ENCODE measurements around the gene CSAD. TPM values are rescaled to one million over a fixed set of nuclear protein-coding genes. Genes with fewer than 3 reads are reported as not detected.

Gene CSAD
- total RNA-seq, 4 donors from 2014 or later, result 4.1 to 67.6 (median 42.6) TPM

DNA sequence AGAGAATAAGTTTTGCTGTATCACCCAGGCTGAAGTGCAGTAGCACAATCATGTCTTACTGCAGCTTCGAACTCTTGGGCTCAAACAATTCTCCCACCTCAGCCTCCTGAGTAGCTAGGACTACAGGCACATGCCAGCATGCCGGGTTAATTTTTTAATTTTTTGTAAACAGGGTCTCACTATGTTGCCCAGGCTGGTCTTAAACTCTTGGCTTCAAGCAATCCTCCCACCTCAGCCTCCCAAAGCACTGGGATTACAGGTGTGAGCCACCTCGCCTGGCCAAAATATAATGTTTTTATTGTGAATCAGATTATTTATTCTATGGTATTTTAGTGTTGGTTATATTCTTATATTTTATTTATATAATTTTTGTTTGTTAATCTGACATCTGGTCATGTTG, 4.0 kb downstream of the CSAD start:
- H3K27me3 ChIP-seq, result no peaks in the 10 kb centered on the region
- H3K27ac ChIP-seq, result no peak overlapping the region
- H3K4me1 ChIP-seq, result peaks cover 2 to 3% of the 10 kb centered on the region in 2 donors
- TF ChIP-seq POLR2A (IDR thresholded peaks at IDR 0.05), result no peak
- TF ChIP-seq CTCF (IDR thresholded peaks at IDR 0.05), result no peak
- no peaks in the 10 kb centered on the region for H3K36me3 ChIP-seq
- intact Hi-C loops (cut with DNase I; ENCODE audit: low total_unique reads), result no loop called here
- no peak overlapping the region for H3K4me3 ChIP-seq
- DNase-seq, result peak in 1 of 2 donors; percentile 4
- H3K9me3 ChIP-seq, result no peaks in the 10 kb centered on the region

DNA sequence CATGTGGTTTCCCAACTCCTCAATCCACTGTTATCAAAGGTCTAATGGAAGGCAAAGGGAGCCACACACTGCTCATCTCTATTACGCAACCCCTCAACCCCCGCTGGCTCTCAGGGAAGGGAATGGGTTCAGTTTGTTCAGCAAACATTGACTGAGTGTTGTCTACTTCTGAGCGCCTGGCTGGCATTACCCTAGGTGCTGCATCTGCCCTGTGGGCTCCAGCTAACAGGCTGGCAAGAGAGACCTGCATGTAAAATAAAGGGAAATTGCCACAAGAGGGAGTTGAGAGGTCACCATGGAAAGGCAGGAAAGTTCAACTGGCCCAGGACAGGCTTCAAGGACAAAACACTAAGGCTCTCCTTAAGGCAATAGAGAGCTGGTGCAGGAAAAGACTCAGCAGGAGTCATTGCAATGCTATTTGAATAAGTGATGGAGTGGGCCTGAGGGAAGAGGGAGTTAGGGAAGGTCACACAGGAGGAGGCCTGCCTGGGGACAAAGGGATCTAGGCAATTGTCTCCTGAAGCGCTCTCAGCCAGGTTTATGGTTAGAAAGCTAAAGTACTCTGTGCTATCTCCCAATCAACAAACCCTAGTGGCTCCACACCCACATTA, 5.7 kb downstream of the CSAD start:
- TF ChIP-seq CTCF (IDR thresholded peaks at IDR 0.05) (no peak), POLR2A (IDR thresholded peaks at IDR 0.05) (no peak)
- intact Hi-C loops (cut with DNase I; ENCODE audit: low total_unique reads), result no loop called here
- DNase-seq, result peak in 1 of 2 donors; percentile 10
- no peak overlapping the region for H3K27ac ChIP-seq
- H3K9me3 ChIP-seq, result no peaks in the 10 kb centered on the region
- H3K4me3 ChIP-seq, result no peak overlapping the region
- H3K4me1 ChIP-seq, result no peaks in the 10 kb centered on the region
- no peaks in the 10 kb centered on the region for H3K27me3 ChIP-seq
- no peaks in the 10 kb centered on the region for H3K36me3 ChIP-seq

DNA sequence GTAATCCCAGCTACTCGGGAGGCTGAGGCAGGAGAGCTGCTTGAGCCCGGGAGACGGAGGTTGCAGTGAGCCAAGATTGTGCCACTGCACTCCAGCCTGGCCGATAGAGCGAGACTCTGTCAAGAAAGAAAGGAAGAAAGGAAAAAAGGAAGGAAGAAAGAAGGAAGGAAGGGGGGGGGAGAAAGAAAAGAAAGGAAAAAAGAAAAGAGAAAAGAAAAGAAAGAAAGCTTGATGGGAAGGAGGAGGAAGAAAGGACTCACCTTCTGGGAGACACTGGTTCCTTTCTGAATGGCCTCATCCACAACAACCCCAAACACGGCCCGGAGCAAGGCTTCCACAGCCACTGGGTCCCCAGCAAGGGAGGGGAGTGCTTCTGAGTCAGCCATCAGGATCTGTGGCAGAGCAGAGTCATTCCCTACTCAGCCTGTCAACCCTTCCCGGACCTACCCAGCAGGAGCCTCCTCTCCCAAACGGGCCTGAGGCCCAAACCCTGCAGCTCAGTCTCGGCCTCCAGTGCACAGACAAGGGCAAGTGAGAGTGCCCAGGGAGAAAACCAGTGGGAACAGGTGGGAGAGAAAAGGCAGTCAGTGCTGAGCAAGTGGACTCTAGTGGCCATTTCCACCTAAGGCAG, 7.5 kb downstream of the CSAD start:
- Histone ChIP-seq H3K27ac (no peak overlapping the region), H3K9me3 (no peaks in the 10 kb centered on the region), H3K27me3 (no peaks in the 10 kb centered on the region), H3K4me1 (no peaks in the 10 kb centered on the region), H3K4me3 (no peak overlapping the region), H3K36me3 (no peaks in the 10 kb centered on the region)
- intact Hi-C loops (cut with DNase I; ENCODE audit: low total_unique reads), result no loop called here
- no peak for TF ChIP-seq POLR2A (IDR thresholded peaks at IDR 0.05)
- no peak for TF ChIP-seq CTCF (IDR thresholded peaks at IDR 0.05)
- DNase-seq, result peak in 1 of 2 donors; percentile 10

- Histone ChIP-seq H3K27ac (peak overlapping the region in 1 of 2 donors; percentile 43), H3K36me3 (no peaks in the 10 kb centered on the region), H3K9me3 (no peaks in the 10 kb centered on the region), H3K27me3 (no peaks in the 10 kb centered on the region), H3K4me1 (no peaks in the 10 kb centered on the region), H3K4me3 (no peak overlapping the region)
- TF ChIP-seq POLR2A (IDR thresholded peaks at IDR 0.05), result no peak
- no peak for TF ChIP-seq CTCF (IDR thresholded peaks at IDR 0.05)
- intact Hi-C loops (cut with DNase I; ENCODE audit: low total_unique reads), result no loop called here
- DNase-seq, result peak; percentile 51 to 63
These were observed 8.4 kb downstream of the CSAD start for GRCh38 chr12:53172352-53172751.

GRCh38 chr12:53171725-53172329, 8.9 kb downstream of the CSAD start:
- intact Hi-C loops (cut with DNase I; ENCODE audit: low total_unique reads), result no loop called here
- TF ChIP-seq CTCF (IDR thresholded peaks at IDR 0.05) (no peak), POLR2A (IDR thresholded peaks at IDR 0.05) (no peak)
- no peaks in the 10 kb centered on the region for H3K4me1 ChIP-seq
- H3K27me3 ChIP-seq, result no peaks in the 10 kb centered on the region
- peak overlapping the region in 1 of 2 donors; percentile 43 for H3K27ac ChIP-seq
- H3K9me3 ChIP-seq, result no peaks in the 10 kb centered on the region
- peak; percentile 42 to 55 for DNase-seq
- no peak overlapping the region for H3K4me3 ChIP-seq
- no peaks in the 10 kb centered on the region for H3K36me3 ChIP-seq

Data from uterus (tissue), 4 donors.